Nephron (organoid): Measurements from ENCODE around the gene B3GNT3.
"Not testable (repeated sequence)": the region's sequence is repeated elsewhere in the genome, so short reads cannot be mapped to it uniquely, and the experiment has no call there.

Source experiments
- H3K27ac Mint-ChIP-seq, 3 experiments: 2 replicates each; pipeline ENCODE4 v1.8.0; 2020; ENCODE audit warnings: mixed read lengths in 3 of 3, mild to moderate bottlenecking in 2 of 3, moderate library complexity in 1 of 3
- H3K27me3 Mint-ChIP-seq: 2 replicates; pipeline ENCODE4 v1.8.0; 2021; ENCODE audit warnings: low read depth, mild to moderate bottlenecking, moderate library complexity, mixed read lengths
- H3K36me3 Mint-ChIP-seq: 2 replicates; pipeline ENCODE4 v1.8.0; 2020; ENCODE audit warnings: low read depth, mixed read lengths
- H3K4me1 Mint-ChIP-seq: 2 replicates; pipeline ENCODE4 v1.8.0; 2020; ENCODE audit warnings: mixed read lengths
- H3K4me3 Mint-ChIP-seq, 3 experiments: 2 replicates each; pipeline ENCODE4 v1.8.0; 2020; ENCODE audit warnings: mild to moderate bottlenecking in 3 of 3, mixed read lengths in 3 of 3, moderate library complexity in 2 of 3
- H3K9me3 Mint-ChIP-seq: 2 replicates; pipeline ENCODE4 v1.8.0; 2020; ENCODE audit warnings: mixed read lengths
- CTCF ChIP-seq, 3 experiments: fragments of 200-600 bp; sonication (generic); IDR thresholded peaks; one replicate each; pipeline ENCODE4 v1.5.0; 2021; ENCODE audit warnings: antibody characterized with exemption in 3 of 3; ENCODE audit not compliant: unreplicated experiment in 3 of 3

B3GNT3 gene

GRCh38 chr19:17770613-17771012, 24.3 kb upstream of the B3GNT3 start:
- H3K27ac Mint-ChIP-seq: no peak overlapping the region
- H3K27me3 Mint-ChIP-seq: peaks cover 12% of the 10 kb centered on the region
- H3K36me3 Mint-ChIP-seq: no peaks in the 10 kb centered on the region
- H3K4me3 Mint-ChIP-seq: no peak overlapping the region
- TF ChIP-seq CTCF (IDR thresholded peaks at IDR 0.05; ENCODE audit: unreplicated experiment in 3 of 3): no peak
- H3K4me1 Mint-ChIP-seq: no peaks in the 10 kb centered on the region
- no peaks in the 10 kb centered on the region for H3K9me3 Mint-ChIP-seq

- no peaks in the 10 kb centered on the region for H3K9me3 Mint-ChIP-seq
- peaks cover 14% of the 10 kb centered on the region for H3K27me3 Mint-ChIP-seq
- no peak overlapping the region for H3K27ac Mint-ChIP-seq
- no peak overlapping the region for H3K4me3 Mint-ChIP-seq
- no peak for TF ChIP-seq CTCF (IDR thresholded peaks at IDR 0.05; ENCODE audit: unreplicated experiment in 3 of 3)
- no peaks in the 10 kb centered on the region for H3K4me1 Mint-ChIP-seq
- no peaks in the 10 kb centered on the region for H3K36me3 Mint-ChIP-seq
These were observed 22.8 kb upstream of the B3GNT3 start for GRCh38 chr19:17772172-17772571.

- Mint-ChIP-seq H3K4me3 (no peak overlapping the region), H3K27ac (no peak overlapping the region), H3K4me1 (no peaks in the 10 kb centered on the region), H3K27me3 (peaks cover 36% of the 10 kb centered on the region), H3K36me3 (no peaks in the 10 kb centered on the region), H3K9me3 (no peaks in the 10 kb centered on the region)
- peak; percentile 52 to 56 (median 56) for TF ChIP-seq CTCF (IDR thresholded peaks at IDR 0.05; ENCODE audit: unreplicated experiment in 3 of 3)
These were observed 19.6 kb upstream of the B3GNT3 start for GRCh38 chr19:17775245-17775927.

- no peaks in the 10 kb centered on the region for H3K4me1 Mint-ChIP-seq
- H3K27me3 Mint-ChIP-seq: peaks cover 36% of the 10 kb centered on the region
- no peaks in the 10 kb centered on the region for H3K9me3 Mint-ChIP-seq
These were observed 18.7 kb upstream of the B3GNT3 start for GRCh38 chr19:17775991-17776803.

GRCh38 chr19:17777840-17778239, 17.1 kb upstream of the B3GNT3 start:
- not testable (repeated sequence) for H3K36me3 Mint-ChIP-seq, H3K9me3 Mint-ChIP-seq, H3K27ac Mint-ChIP-seq, H3K4me1 Mint-ChIP-seq
- Mint-ChIP-seq H3K4me3 (peak overlapping the region in 1 of 3 experiments; percentile 45), H3K27me3 (peaks cover 36% of the 10 kb centered on the region)

More at GRCh38 chr19:17775991-17776803, 18.7 kb upstream of the B3GNT3 start:
- H3K36me3 Mint-ChIP-seq: no peaks in the 10 kb centered on the region
- H3K27ac Mint-ChIP-seq: no peak overlapping the region
- no peak overlapping the region for H3K4me3 Mint-ChIP-seq
- no peak for TF ChIP-seq CTCF (IDR thresholded peaks at IDR 0.05; ENCODE audit: unreplicated experiment in 3 of 3)

- H3K4me1 Mint-ChIP-seq: no peaks in the 10 kb centered on the region
- H3K4me3 Mint-ChIP-seq: peak overlapping the region in 1 of 3 experiments; percentile 45
- TF ChIP-seq CTCF (IDR thresholded peaks at IDR 0.05; ENCODE audit: unreplicated experiment in 3 of 3): no peak
- no peaks in the 10 kb centered on the region for H3K9me3 Mint-ChIP-seq
- no peak overlapping the region for H3K27ac Mint-ChIP-seq
- peaks cover 4% of the 10 kb centered on the region for H3K36me3 Mint-ChIP-seq
- peaks cover 36% of the 10 kb centered on the region for H3K27me3 Mint-ChIP-seq
These were observed 16.5 kb upstream of the B3GNT3 start for GRCh38 chr19:17778251-17778967.
